ENCODE results near the gene POLR1B. TPM values are rescaled to one million over a fixed set of nuclear protein-coding genes. Genes with fewer than 3 reads are reported as not detected.

Gene POLR1B
- polyA plus RNA-seq, 1 of the 3 experiments (the other 2 are of a cell fraction), result 13.4 TPM

GRCh38 chr2:112623913-112624777 lies 81.9 kb downstream of the POLR1B start:
- Histone ChIP-seq H3K9ac (no peak overlapping the region), H2AFZ (ENCODE audit: low read depth) (peak overlapping the region; percentile 54; the same call in 1 of the 2 replicates), H3K9me3 (no peaks in the 10 kb centered on the region), H3K9me2 (no peaks in the 10 kb centered on the region), H3K27me3 (ENCODE audit: insufficient read depth) (no peaks in the 10 kb centered on the region), H3K4me3 (ENCODE audit: low read depth in 2 of 2, low read length in 1 of 2) (no peak overlapping the region), H3K79me2 (ENCODE audit: insufficient read depth) (no peaks in the 10 kb centered on the region), H4K20me1 (ENCODE audit: insufficient read depth) (no peaks in the 10 kb centered on the region), H3K36me3 (replicated peaks in 1 of 2; ENCODE audit: control insufficient read depth in 1 of 2, insufficient read depth in 2 of 2, low read length in 1 of 2) (no peaks in the 10 kb centered on the region), H3F3A (replicated peaks; ENCODE audit: insufficient read depth) (peaks cover 40% of the 10 kb centered on the region), H3K4me1 (ENCODE audit: control insufficient read depth in 1 of 2, insufficient read depth in 2 of 2, low read depth in 1 of 2, low read length in 1 of 2) (peaks cover 12 to 36% of the 10 kb centered on the region in 2 experiments; a peak in 3 of 4 replicates), H3K27ac (ENCODE audit: low read depth in 2 of 2, low read length in 1 of 2) (peak overlapping the region in 1 of 2 experiments; percentile 35; a peak in 1 of 4 replicates), H3K4me2 (0 out of 2 replicates have a peak overlapping the region, but pooled peaks have one; percentile 38)
- ChIA-PET CTCF (interaction anchor here (0.9 to 15.2 kb wide), 6 partner anchors 11 to 106 kb away, joined by 3 to 179 read pairs (median 16); partner anchors contain the start of gene SLC20A1), POLR2A (no interaction called here)
- DNase-seq, result no peak
- 70% methylated on average over 6 of the region's 11 CpGs for WGBS (ENCODE audit: low lambda C conversion rate)
- peak; percentile 75 for TF ChIP-seq JUND (IDR thresholded peaks at IDR 0.05)
- no peak for TF ChIP-seq YY1 (IDR thresholded peaks at IDR 0.05; ENCODE audit: low read depth)
- TF ChIP-seq NFIC (IDR thresholded peaks at IDR 0.05; ENCODE audit: borderline replicate concordance), result peak; percentile 53
- TF ChIP-seq FOXJ3 (CRISPR knock-in tag; IDR thresholded peaks at IDR 0.05), result no peak
- TF ChIP-seq, protein P1, sequence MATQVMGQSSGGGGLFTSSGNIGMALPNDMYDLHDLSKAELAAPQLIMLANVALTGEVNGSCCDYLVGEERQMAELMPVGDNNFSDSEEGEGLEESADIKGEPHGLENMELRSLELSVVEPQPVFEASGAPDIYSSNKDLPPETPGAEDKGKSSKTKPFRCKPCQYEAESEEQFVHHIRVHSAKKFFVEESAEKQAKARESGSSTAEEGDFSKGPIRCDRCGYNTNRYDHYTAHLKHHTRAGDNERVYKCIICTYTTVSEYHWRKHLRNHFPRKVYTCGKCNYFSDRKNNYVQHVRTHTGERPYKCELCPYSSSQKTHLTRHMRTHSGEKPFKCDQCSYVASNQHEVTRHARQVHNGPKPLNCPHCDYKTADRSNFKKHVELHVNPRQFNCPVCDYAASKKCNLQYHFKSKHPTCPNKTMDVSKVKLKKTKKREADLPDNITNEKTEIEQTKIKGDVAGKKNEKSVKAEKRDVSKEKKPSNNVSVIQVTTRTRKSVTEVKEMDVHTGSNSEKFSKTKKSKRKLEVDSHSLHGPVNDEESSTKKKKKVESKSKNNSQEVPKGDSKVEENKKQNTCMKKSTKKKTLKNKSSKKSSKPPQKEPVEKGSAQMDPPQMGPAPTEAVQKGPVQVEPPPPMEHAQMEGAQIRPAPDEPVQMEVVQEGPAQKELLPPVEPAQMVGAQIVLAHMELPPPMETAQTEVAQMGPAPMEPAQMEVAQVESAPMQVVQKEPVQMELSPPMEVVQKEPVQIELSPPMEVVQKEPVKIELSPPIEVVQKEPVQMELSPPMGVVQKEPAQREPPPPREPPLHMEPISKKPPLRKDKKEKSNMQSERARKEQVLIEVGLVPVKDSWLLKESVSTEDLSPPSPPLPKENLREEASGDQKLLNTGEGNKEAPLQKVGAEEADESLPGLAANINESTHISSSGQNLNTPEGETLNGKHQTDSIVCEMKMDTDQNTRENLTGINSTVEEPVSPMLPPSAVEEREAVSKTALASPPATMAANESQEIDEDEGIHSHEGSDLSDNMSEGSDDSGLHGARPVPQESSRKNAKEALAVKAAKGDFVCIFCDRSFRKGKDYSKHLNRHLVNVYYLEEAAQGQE (IDR thresholded peaks at IDR 0.05; ENCODE audit: low read depth, low read length), result no peak
- no peak for TF ChIP-seq ZBTB33 (IDR thresholded peaks at IDR 0.05; ENCODE audit: borderline replicate concordance, low read depth)
- TF ChIP-seq EP300 (IDR thresholded peaks at IDR 0.05; ENCODE audit: borderline replicate concordance in 1 of 2, low read depth in 1 of 2, low read length in 1 of 2), result peak in 1 of 2 experiments; percentile 45; a peak in 1 of 4 replicates
- peak; percentile 41; the same call in 1 of the 2 replicates for TF ChIP-seq RXRA (IDR thresholded peaks at IDR 0.05; ENCODE audit: borderline replicate concordance, low read depth)
- no peak for TF ChIP-seq CHD2 (IDR thresholded peaks at IDR 0.05; ENCODE audit: low read length, partially characterized antibody)
- TF ChIP-seq ELF1 (IDR thresholded peaks at IDR 0.05), result no peak
- TF ChIP-seq, protein P2, sequence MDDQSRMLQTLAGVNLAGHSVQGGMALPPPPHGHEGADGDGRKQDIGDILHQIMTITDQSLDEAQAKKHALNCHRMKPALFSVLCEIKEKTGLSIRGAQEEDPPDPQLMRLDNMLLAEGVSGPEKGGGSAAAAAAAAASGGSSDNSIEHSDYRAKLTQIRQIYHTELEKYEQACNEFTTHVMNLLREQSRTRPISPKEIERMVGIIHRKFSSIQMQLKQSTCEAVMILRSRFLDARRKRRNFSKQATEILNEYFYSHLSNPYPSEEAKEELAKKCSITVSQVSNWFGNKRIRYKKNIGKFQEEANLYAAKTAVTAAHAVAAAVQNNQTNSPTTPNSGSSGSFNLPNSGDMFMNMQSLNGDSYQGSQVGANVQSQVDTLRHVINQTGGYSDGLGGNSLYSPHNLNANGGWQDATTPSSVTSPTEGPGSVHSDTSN (IDR thresholded peaks at IDR 0.05), result peak; percentile 82
- TF ChIP-seq TCF12 (IDR thresholded peaks at IDR 0.05), result peak; percentile 82
- TF ChIP-seq FOSL2 (IDR thresholded peaks at IDR 0.05; ENCODE audit: borderline replicate concordance, low read depth), result peak; percentile 81
